Endothelial cell of umbilical vein (primary cell): ENCODE results near the gene TM4SF4. TPM values are rescaled to one million over a fixed set of nuclear protein-coding genes. Genes with fewer than 3 reads are reported as not detected.

ENCODE experiments used
- BruUV-seq: library from RNA; stranded (reverse); fragments of 400-500 nt; replicated peaks from 2 replicates; lab custom pipeline; 2021; lab: Mats Ljungman, UMichigan
- CTCF ChIA-PET: fragments of 300-600, 350-600 bp; sonication (Branson Sonifier 250); formaldehyde crosslinking; loops from one replicate; lab custom pipeline; 2021; ENCODE audit warnings: antibody characterized with exemption, inconsistent platforms; lab: Charles Lee
- POLR2A ChIA-PET: fragments of 300-600, 350-600 bp; sonication (Branson Sonifier 250); formaldehyde crosslinking; loops from one replicate; lab custom pipeline; 2021; ENCODE audit warnings: antibody characterized with exemption, inconsistent platforms; lab: Charles Lee
- DNase-seq: peaks from one replicate; pipeline ENCODE4 v3.0.0-alpha.2; 2011; ENCODE audit warnings: low read depth, low spot score
- FAIRE-seq: peaks from 2 replicates; lab custom pipeline; 2011; peaks lifted over from hg19 to GRCh38; lab: Jason Lieb, UNC
- H2AFZ ChIP-seq: 2 replicates; pipeline ENCODE4 v1.6.0; 2012; ENCODE audit warnings: low read depth, low read length, control low read depth, inconsistent platforms
- H3K27ac ChIP-seq: 2 replicates; pipeline ENCODE4 v1.5.1; 2011; ENCODE audit warnings: low read depth, mild to moderate bottlenecking, control low read depth, low read length, moderate library complexity; ENCODE audit not compliant: insufficient read depth
- H3K27me3 ChIP-seq, 2 experiments: 2 replicates each; pipeline versions ENCODE4 v1.6.0 to v1.6.1; 2011; ENCODE audit warnings: low read length in 2 of 2, mixed read lengths in 1 of 2; ENCODE audit not compliant: control insufficient read depth in 2 of 2, insufficient read depth in 2 of 2
- H3K36me3 ChIP-seq, 2 experiments: 2 replicates in 1 of 2; 3 replicates in 1 of 2; pipeline ENCODE4 v1.5.1; 2011; ENCODE audit warnings: low read length in 2 of 2, mild to moderate bottlenecking in 1 of 2, moderate library complexity in 1 of 2; ENCODE audit not compliant: control insufficient read depth in 2 of 2, insufficient read depth in 2 of 2; ENCODE audit errors: extremely low read depth in 1 of 2
- H3K4me1 ChIP-seq: 3 replicates; pipeline ENCODE4 v1.5.1; 2011; ENCODE audit warnings: mild to moderate bottlenecking, low read length; ENCODE audit not compliant: control insufficient read depth, insufficient read depth; ENCODE audit errors: extremely low read depth
- H3K4me2 ChIP-seq: 2 replicates; pipeline ENCODE4 v1.6.1; 2011; ENCODE audit warnings: low read length, control low read depth, mixed read lengths; ENCODE audit not compliant: insufficient read depth
- H3K4me3 ChIP-seq, 3 experiments: fragments of 200-600 bp in 1 of 3; sonication (generic), shearing (Covaris generic) in 1 of 3; replicated peaks in 1 of 3; 2 replicates each; pipeline ENCODE4 v1.5.1; 2011 to 2016; ENCODE audit warnings: control low read depth in 3 of 3, low read length in 3 of 3, mild to moderate bottlenecking in 2 of 3, inconsistent platforms in 1 of 3, low read depth in 1 of 3, moderate library complexity in 1 of 3; ENCODE audit not compliant: insufficient read depth in 1 of 3
- H3K79me2 ChIP-seq: 2 replicates; pipeline ENCODE4 v1.6.0; 2012; ENCODE audit warnings: low read length, inconsistent platforms; ENCODE audit not compliant: control insufficient read depth, insufficient read depth
- H3K9ac ChIP-seq: replicated peaks from 2 replicates; pipeline ENCODE3; 2011; ENCODE audit warnings: low read length, control low read depth; ENCODE audit not compliant: insufficient read depth; ENCODE audit errors: extremely low read depth
- H3K9me1 ChIP-seq: replicated peaks from 3 replicates; pipeline ENCODE4 v1.6.0; 2011; ENCODE audit warnings: mild to moderate bottlenecking, low read length; ENCODE audit not compliant: control insufficient read depth, insufficient read depth; ENCODE audit errors: extremely low read depth
- H3K9me3 ChIP-seq: replicated peaks from 2 replicates; pipeline ENCODE4 v1.5.1; 2012; ENCODE audit warnings: low read length, inconsistent platforms; ENCODE audit not compliant: control insufficient read depth, insufficient read depth
- H4K20me1 ChIP-seq: replicated peaks from 2 replicates; pipeline ENCODE3; 2011; ENCODE audit warnings: mild to moderate bottlenecking, low read length; ENCODE audit not compliant: control insufficient read depth, insufficient read depth; ENCODE audit errors: extremely low read depth
- EZH2 ChIP-seq: IDR thresholded peaks from 2 replicates; pipeline ENCODE4 v1.6.1; 2012; ENCODE audit warnings: borderline replicate concordance, low read depth, mild to moderate bottlenecking, moderate library complexity, low read length, inconsistent platforms; ENCODE audit not compliant: severe bottlenecking
- FOS ChIP-seq: IDR thresholded peaks from 2 replicates; pipeline ENCODE4 v1.6.1; 2011; ENCODE audit warnings: mild to moderate bottlenecking, low read length, moderate library complexity, borderline replicate concordance; ENCODE audit not compliant: insufficient read depth
- GATA2 ChIP-seq: IDR thresholded peaks from 2 replicates; pipeline ENCODE4 v1.7.0; 2011; ENCODE audit warnings: low read depth, mild to moderate bottlenecking, moderate library complexity, mixed read lengths, low read length; ENCODE audit not compliant: insufficient read length, insufficient read depth
- JUN ChIP-seq: IDR thresholded peaks from 2 replicates; pipeline ENCODE4 v1.6.1; 2011; ENCODE audit warnings: borderline replicate concordance, low read depth; ENCODE audit not compliant: insufficient read length, insufficient read depth
- MYC ChIP-seq: IDR thresholded peaks from one replicate; pipeline ENCODE4 v1.6.1; 2011; ENCODE audit warnings: mild to moderate bottlenecking, low read depth, low read length
- POLR2A ChIP-seq: IDR thresholded peaks from 2 replicates; pipeline ENCODE4 v1.6.1; 2012; ENCODE audit warnings: low read depth, mild to moderate bottlenecking, control low read depth, low read length
- POLR2AphosphoS5 ChIP-seq: IDR thresholded peaks from 2 replicates; pipeline ENCODE4 v1.6.1; 2012; ENCODE audit warnings: low read depth, mild to moderate bottlenecking, control low read depth, low read length, moderate library complexity; ENCODE audit not compliant: insufficient read depth
- dilution Hi-C: fragments of 300-500 bp; cut with MboI; formaldehyde crosslinking; loops from one replicate; pipeline ENCODE4 v1.15.0; 2019; ENCODE audit warnings: low sequenced_read_pairs; ENCODE audit not compliant: extremely low pct_ligation_motif_present
- intact Hi-C: fragments of 100-400 bp; cut with micrococcal nuclease; formaldehyde crosslinking; loops from one replicate; pipeline ENCODE4 v1.10.0; 2022
- polyA plus RNA-seq, 4 experiments: library from polyadenylated mRNA; depleted of rRNA in 3 of 4; stranded (reverse) in 3 of 4; unstranded in 1 of 4; fragments of >200 nt; gene quantifications; 2 replicates each; pipeline versions ENCODE4 v1.2.1 to v1.2.3, GENCODE V29; 2011 to 2012; ENCODE audit warnings: missing spikeins in 1 of 4
- total RNA-seq: library from RNA; stranded (reverse); gene quantifications from 2 replicates; pipeline ENCODE4 v1.2.3, GENCODE V29; 2021
- TF ChIP-seq, protein P1 (sequence below): IDR thresholded peaks from 2 replicates; pipeline ENCODE4 v1.6.1; 2011; ENCODE audit not compliant: insufficient read depth, insufficient read length
- TF ChIP-seq, protein P2 (sequence below), 2 donors: IDR thresholded peaks; 1 replicate in 1 of 2; 2 replicates in 1 of 2; pipeline ENCODE4 v1.5.1; 2011; ENCODE audit warnings: low read length in 2 of 2, mild to moderate bottlenecking in 2 of 2, moderate library complexity in 2 of 2, control low read depth in 1 of 2, inconsistent platforms in 1 of 2, low read depth in 1 of 2; ENCODE audit not compliant: insufficient read depth in 1 of 2; ENCODE audit errors: extremely low read depth in 1 of 2

Gene TM4SF4
- total and polyA plus RNA-seq, 2 donors (not counting 3 experiments of a cell fraction or from before 2014, with no cell fraction given) = not detected

DNA sequence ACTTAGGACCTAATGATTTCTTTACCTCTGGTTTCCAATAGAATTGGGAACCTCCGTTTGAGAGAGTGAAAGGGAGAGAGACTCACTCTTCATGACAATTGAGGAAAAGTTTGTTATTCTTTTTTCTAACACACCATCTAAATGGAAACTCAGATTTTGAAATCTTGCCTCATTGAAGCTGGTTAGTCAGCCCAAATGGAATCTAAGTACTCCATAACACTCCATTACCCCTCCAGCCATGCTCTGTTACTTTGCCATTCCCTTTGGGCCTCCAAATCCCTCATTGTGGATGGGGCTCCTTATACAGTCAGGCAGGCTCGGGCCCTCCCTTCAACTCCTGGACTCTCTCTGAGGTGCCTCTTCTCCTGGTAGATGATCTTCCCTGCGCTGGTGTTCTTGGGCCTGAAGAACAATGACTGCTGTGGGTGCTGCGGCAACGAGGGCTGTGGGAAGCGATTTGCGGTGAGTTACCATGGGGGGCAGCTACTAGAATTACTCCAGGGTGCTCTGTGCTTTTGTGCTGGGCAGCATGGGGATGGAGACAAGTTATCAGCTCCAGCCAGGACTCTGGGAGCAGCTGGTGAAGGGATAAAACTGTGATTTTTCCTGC is 1.1 kb downstream of the TM4SF4 start:
- ChIA-PET POLR2A (no interaction called here), CTCF (interaction anchor here (1.1 to 1.2 kb wide), 2 partner anchors 8 to 27 kb away, joined by 3 read pairs; no protein-coding TSS in a partner anchor)
- Histone ChIP-seq H3K9me1 (no peaks in the 10 kb centered on the region), H3K4me2 (no peak overlapping the region), H3K27me3 (no peaks in the 10 kb centered on the region), H3K4me3 (no peak overlapping the region), H3K36me3 (no peaks in the 10 kb centered on the region), H3K9ac (no peak overlapping the region), H3K4me1 (peaks cover 25% of the 10 kb centered on the region), H3K79me2 (no peaks in the 10 kb centered on the region), H2AFZ (no peak overlapping the region), H3K27ac (no peak overlapping the region), H3K9me3 (no peaks in the 10 kb centered on the region), H4K20me1 (no peaks in the 10 kb centered on the region)
- dilution Hi-C loops (no loop called here), intact Hi-C loops (no loop called here)
- TF ChIP-seq, protein P1, sequence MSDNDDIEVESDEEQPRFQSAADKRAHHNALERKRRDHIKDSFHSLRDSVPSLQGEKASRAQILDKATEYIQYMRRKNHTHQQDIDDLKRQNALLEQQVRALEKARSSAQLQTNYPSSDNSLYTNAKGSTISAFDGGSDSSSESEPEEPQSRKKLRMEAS = no peak
- TF ChIP-seq, protein P2, sequence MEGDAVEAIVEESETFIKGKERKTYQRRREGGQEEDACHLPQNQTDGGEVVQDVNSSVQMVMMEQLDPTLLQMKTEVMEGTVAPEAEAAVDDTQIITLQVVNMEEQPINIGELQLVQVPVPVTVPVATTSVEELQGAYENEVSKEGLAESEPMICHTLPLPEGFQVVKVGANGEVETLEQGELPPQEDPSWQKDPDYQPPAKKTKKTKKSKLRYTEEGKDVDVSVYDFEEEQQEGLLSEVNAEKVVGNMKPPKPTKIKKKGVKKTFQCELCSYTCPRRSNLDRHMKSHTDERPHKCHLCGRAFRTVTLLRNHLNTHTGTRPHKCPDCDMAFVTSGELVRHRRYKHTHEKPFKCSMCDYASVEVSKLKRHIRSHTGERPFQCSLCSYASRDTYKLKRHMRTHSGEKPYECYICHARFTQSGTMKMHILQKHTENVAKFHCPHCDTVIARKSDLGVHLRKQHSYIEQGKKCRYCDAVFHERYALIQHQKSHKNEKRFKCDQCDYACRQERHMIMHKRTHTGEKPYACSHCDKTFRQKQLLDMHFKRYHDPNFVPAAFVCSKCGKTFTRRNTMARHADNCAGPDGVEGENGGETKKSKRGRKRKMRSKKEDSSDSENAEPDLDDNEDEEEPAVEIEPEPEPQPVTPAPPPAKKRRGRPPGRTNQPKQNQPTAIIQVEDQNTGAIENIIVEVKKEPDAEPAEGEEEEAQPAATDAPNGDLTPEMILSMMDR (IDR thresholded peaks at IDR 0.05; ENCODE audit: extremely low read depth in 1 of 2, insufficient read depth in 1 of 2, low read depth in 1 of 2, low read length in 2 of 2) = no peak
- TF ChIP-seq POLR2AphosphoS5 (no peak), MYC (no peak), JUN (no peak), GATA2 (no peak), POLR2A (no peak), EZH2 (no peak), FOS (no peak)
- BruUV-seq = no TSS peak
- FAIRE-seq (no peak), DNase-seq (no peak)
